Measurements from ENCODE around the gene PEAK1. TPM values are rescaled to one million over a fixed set of nuclear protein-coding genes. Genes with fewer than 3 reads are reported as not detected.

The PEAK1 gene
- total RNA-seq, 4 donors from 2014 or later = 91.8 to 170 (median 123) TPM

GRCh38 chr15:77371850-77372563, 47.9 kb downstream of the PEAK1 start:
- TF ChIP-seq POLR2A (IDR thresholded peaks at IDR 0.05; ENCODE audit: low read depth) = no peak
- no peak for TF ChIP-seq POLR2AphosphoS5 (IDR thresholded peaks at IDR 0.05)
- TF ChIP-seq EP300 (IDR thresholded peaks at IDR 0.05) = no peak
- TF ChIP-seq, protein P1, sequence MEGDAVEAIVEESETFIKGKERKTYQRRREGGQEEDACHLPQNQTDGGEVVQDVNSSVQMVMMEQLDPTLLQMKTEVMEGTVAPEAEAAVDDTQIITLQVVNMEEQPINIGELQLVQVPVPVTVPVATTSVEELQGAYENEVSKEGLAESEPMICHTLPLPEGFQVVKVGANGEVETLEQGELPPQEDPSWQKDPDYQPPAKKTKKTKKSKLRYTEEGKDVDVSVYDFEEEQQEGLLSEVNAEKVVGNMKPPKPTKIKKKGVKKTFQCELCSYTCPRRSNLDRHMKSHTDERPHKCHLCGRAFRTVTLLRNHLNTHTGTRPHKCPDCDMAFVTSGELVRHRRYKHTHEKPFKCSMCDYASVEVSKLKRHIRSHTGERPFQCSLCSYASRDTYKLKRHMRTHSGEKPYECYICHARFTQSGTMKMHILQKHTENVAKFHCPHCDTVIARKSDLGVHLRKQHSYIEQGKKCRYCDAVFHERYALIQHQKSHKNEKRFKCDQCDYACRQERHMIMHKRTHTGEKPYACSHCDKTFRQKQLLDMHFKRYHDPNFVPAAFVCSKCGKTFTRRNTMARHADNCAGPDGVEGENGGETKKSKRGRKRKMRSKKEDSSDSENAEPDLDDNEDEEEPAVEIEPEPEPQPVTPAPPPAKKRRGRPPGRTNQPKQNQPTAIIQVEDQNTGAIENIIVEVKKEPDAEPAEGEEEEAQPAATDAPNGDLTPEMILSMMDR (IDR thresholded peaks at IDR 0.05) = no peak
- Histone ChIP-seq H3K27me3 (no peaks in the 10 kb centered on the region), H3K4me1 (no peaks in the 10 kb centered on the region), H3K9me3 (no peaks in the 10 kb centered on the region), H3K4me3 (no peak overlapping the region), H3K27ac (replicated peaks in 1 of 4) (no peak overlapping the region), H3K36me3 (no peaks in the 10 kb centered on the region)
- DNase-seq (ENCODE audit: extremely low spot score) = no peak
- 90% methylated on average over 5 of the region's 5 CpGs for WGBS
- intact Hi-C loops (cut with DNase I) = no loop called here

DNA sequence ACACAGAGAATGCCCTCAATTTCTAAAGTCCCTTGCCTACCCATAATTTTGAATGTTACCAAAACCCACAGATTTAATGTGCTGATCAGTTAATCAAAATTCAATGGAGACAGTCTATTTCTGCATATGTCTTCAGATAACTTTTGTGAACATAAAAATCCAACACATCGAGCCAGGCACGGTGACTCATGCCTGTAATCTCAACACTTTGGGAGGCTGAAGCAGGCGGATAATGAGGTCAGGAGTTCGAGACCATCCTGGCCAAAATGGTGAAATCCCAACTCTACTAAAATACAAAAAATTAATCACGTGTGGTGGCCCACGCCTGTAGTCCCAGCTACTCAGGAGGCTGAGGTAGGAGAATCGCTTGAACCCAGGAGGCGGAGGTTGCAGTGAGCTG, 49.3 kb downstream of the PEAK1 start:
- no peak for DNase-seq (ENCODE audit: extremely low spot score)
- intact Hi-C loops (cut with DNase I) = no loop called here
- Histone ChIP-seq H3K4me3 (no peak overlapping the region), H3K36me3 (no peaks in the 10 kb centered on the region), H3K27me3 (no peaks in the 10 kb centered on the region), H3K27ac (replicated peaks in 1 of 4) (no peak overlapping the region), H3K4me1 (no peaks in the 10 kb centered on the region), H3K9me3 (no peaks in the 10 kb centered on the region)
- 87% methylated on average over 8 of the region's 8 CpGs for WGBS
- no peak for TF ChIP-seq POLR2AphosphoS5 (IDR thresholded peaks at IDR 0.05)
- no peak for TF ChIP-seq POLR2A (IDR thresholded peaks at IDR 0.05; ENCODE audit: low read depth)
- no peak for TF ChIP-seq EP300 (IDR thresholded peaks at IDR 0.05)
- TF ChIP-seq, protein P1 (IDR thresholded peaks at IDR 0.05) = no peak

- Histone ChIP-seq H3K4me1 (no peaks in the 10 kb centered on the region), H3K27me3 (no peaks in the 10 kb centered on the region), H3K27ac (replicated peaks in 1 of 4) (no peak overlapping the region), H3K9me3 (no peaks in the 10 kb centered on the region), H3K36me3 (no peaks in the 10 kb centered on the region), H3K4me3 (no peak overlapping the region)
- 88% methylated on average over 4 of the region's 4 CpGs for WGBS
- intact Hi-C loops (cut with DNase I) = no loop called here
- no peak for TF ChIP-seq POLR2A (IDR thresholded peaks at IDR 0.05; ENCODE audit: low read depth)
- no peak for TF ChIP-seq EP300 (IDR thresholded peaks at IDR 0.05)
- no peak for TF ChIP-seq POLR2AphosphoS5 (IDR thresholded peaks at IDR 0.05)
- TF ChIP-seq, protein P1 (IDR thresholded peaks at IDR 0.05) = no peak
- no peak for DNase-seq (ENCODE audit: extremely low spot score)
These were observed 50.7 kb downstream of the PEAK1 start for GRCh38 chr15:77369168-77369567.

DNA sequence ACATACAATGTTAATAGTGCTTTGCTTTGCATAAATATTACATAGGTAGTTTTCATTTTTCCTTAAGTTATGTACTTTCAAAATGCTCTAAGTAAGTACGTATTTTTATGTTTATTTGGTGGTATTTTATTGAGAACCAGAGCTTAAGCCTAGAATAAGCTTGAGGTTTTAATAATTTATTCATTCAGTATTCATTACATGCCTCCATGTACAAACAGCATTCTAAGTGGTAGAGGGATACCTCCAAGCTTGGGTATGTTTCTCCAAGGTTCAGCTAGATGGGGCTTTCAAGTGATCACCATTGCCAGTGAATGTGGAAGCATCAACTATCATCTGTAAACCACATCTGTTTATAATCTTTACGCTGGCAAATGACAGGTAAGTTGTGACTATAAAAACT, 52.3 kb downstream of the PEAK1 start:
- 86% methylated on average over 2 of the region's 2 CpGs for WGBS
- H3K4me3 ChIP-seq = no peak overlapping the region
- intact Hi-C loops (cut with DNase I) = no loop called here
- no peak overlapping the region for H3K27ac ChIP-seq (replicated peaks in 1 of 4)
- no peak for DNase-seq (ENCODE audit: extremely low spot score)
- TF ChIP-seq POLR2A (IDR thresholded peaks at IDR 0.05; ENCODE audit: low read depth) = no peak
- TF ChIP-seq, protein P1 (IDR thresholded peaks at IDR 0.05) = no peak
- no peak for TF ChIP-seq EP300 (IDR thresholded peaks at IDR 0.05)
- TF ChIP-seq POLR2AphosphoS5 (IDR thresholded peaks at IDR 0.05) = no peak
- no peaks in the 10 kb centered on the region for H3K4me1 ChIP-seq
- H3K36me3 ChIP-seq = peaks cover 4 to 11% (median 9%) of the 10 kb centered on the region in 4 donors
- H3K9me3 ChIP-seq = no peaks in the 10 kb centered on the region
- no peaks in the 10 kb centered on the region for H3K27me3 ChIP-seq

DNA sequence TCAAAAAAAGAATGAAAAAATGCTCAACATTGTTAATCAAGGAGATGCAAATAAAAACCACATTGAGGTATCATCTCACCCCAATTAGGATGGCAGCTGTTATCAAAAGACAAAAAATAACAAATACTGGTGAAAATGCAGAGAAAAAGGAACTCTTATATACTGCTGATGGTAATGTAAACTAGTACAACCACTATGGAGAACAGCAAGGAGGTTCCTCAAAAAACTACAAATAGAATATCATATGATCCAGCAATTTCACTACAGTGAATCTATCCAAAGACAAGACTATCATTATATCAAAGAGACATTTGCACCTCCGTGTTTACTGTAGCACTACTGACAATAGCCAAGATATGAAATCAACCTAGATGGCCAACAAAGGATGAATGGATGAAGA, 58.4 kb downstream of the PEAK1 start:
- intact Hi-C loops (cut with DNase I) = no loop called here
- no peaks in the 10 kb centered on the region for H3K9me3 ChIP-seq
- no peaks in the 10 kb centered on the region for H3K27me3 ChIP-seq
- H3K4me1 ChIP-seq = peaks cover 5 to 13% (median 8%) of the 10 kb centered on the region in 4 donors
- DNase-seq (ENCODE audit: extremely low spot score) = no peak
- no peak overlapping the region for H3K4me3 ChIP-seq
- H3K36me3 ChIP-seq = peaks cover 4 to 17% (median 9%) of the 10 kb centered on the region in 4 donors
- no peak overlapping the region for H3K27ac ChIP-seq (replicated peaks in 1 of 4)
- WGBS = 77% methylated on average over 1 of the region's 1 CpG
- TF ChIP-seq EP300 (IDR thresholded peaks at IDR 0.05) (no peak), POLR2A (IDR thresholded peaks at IDR 0.05; ENCODE audit: low read depth) (no peak)
- TF ChIP-seq, protein P1 (IDR thresholded peaks at IDR 0.05) = no peak
